ENCODE results near the gene SHC3. TPM values are rescaled to one million over a fixed set of nuclear protein-coding genes. Genes with fewer than 3 reads are reported as not detected.

The SHC3 gene
- total RNA-seq, 1 experiment from 2014 or later, result 1.8 TPM

GRCh38 chr9:89037891-89038290 is 140.7 kb downstream of the SHC3 start:
- Histone ChIP-seq H3K4me2 (ENCODE audit: insufficient read depth, insufficient read length, low read length) (no peak overlapping the region), H2AFZ (ENCODE audit: low read length) (no peak overlapping the region), H3K4ac (ENCODE audit: low read depth, low read length) (no peak overlapping the region), H4K8ac (replicated peaks; ENCODE audit: insufficient read length, low read depth, low read length) (no peak overlapping the region), H3K79me1 (ENCODE audit: insufficient read depth, low read depth, low read length, poor library complexity, severe bottlenecking) (no peaks in the 10 kb centered on the region), H4K5ac (ENCODE audit: insufficient read length, low read depth, low read length) (no peak overlapping the region), H2BK120ac (ENCODE audit: low read depth, low read length, poor library complexity, severe bottlenecking) (no peak overlapping the region), H3K27me3 (ENCODE audit: insufficient read depth, low read length) (no peaks in the 10 kb centered on the region), H2BK20ac (ENCODE audit: low read depth, low read length, poor library complexity, severe bottlenecking) (no peak overlapping the region), H3K9ac (ENCODE audit: extremely low read depth, insufficient read length, low read length) (no peak overlapping the region), H3T11ph (ENCODE audit: low read length) (no peak overlapping the region), H3K56ac (ENCODE audit: insufficient read length, low read depth, low read length) (no peak overlapping the region), H3K23me2 (ENCODE audit: insufficient read length, low read depth, low read length, poor library complexity, severe bottlenecking) (no peaks in the 10 kb centered on the region), H4K20me1 (ENCODE audit: control insufficient read depth, insufficient read depth, insufficient read length) (no peaks in the 10 kb centered on the region), H3K9me3 (ENCODE audit: control insufficient read depth, low read depth, low read length) (no peaks in the 10 kb centered on the region), H3K4me1 (ENCODE audit: insufficient read depth, low read length) (no peaks in the 10 kb centered on the region), H3K27ac (ENCODE audit: insufficient read length, low read depth, low read length) (no peak overlapping the region), H3K79me2 (ENCODE audit: insufficient read depth, low read length) (no peaks in the 10 kb centered on the region), H3K14ac (ENCODE audit: insufficient read depth, low read length) (no peak overlapping the region), H2BK5ac (ENCODE audit: insufficient read length, low read length) (no peak overlapping the region), H2BK15ac (ENCODE audit: low read depth, low read length) (no peak overlapping the region), H2BK12ac (ENCODE audit: insufficient read length, low read depth, low read length) (no peak overlapping the region), H2AK5ac (ENCODE audit: insufficient read length, low read length) (no peak overlapping the region), H3K18ac (ENCODE audit: insufficient read length, low read depth, low read length) (no peak overlapping the region), H3K23ac (ENCODE audit: insufficient read length, low read depth, low read length) (no peak overlapping the region), H4K91ac (ENCODE audit: insufficient read length, low read depth, low read length) (no peak overlapping the region)
- no peak for DNase-seq
- WGBS (ENCODE audit: extremely low coverage, insufficient read length, low lambda C conversion rate), result no CpG with 5 or more reads among the region's 9 CpGs
- H3K36me3 Mint-ChIP-seq (ENCODE audit: insufficient read depth in 1 of 3, low read depth in 3 of 3), result no peaks in the 10 kb centered on the region
- H3K27me3 Mint-ChIP-seq (ENCODE audit: low read depth), result no peaks in the 10 kb centered on the region; the same call in 1 of the 2 replicates
- TF ChIP-seq, protein P1, sequence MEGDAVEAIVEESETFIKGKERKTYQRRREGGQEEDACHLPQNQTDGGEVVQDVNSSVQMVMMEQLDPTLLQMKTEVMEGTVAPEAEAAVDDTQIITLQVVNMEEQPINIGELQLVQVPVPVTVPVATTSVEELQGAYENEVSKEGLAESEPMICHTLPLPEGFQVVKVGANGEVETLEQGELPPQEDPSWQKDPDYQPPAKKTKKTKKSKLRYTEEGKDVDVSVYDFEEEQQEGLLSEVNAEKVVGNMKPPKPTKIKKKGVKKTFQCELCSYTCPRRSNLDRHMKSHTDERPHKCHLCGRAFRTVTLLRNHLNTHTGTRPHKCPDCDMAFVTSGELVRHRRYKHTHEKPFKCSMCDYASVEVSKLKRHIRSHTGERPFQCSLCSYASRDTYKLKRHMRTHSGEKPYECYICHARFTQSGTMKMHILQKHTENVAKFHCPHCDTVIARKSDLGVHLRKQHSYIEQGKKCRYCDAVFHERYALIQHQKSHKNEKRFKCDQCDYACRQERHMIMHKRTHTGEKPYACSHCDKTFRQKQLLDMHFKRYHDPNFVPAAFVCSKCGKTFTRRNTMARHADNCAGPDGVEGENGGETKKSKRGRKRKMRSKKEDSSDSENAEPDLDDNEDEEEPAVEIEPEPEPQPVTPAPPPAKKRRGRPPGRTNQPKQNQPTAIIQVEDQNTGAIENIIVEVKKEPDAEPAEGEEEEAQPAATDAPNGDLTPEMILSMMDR (conservative IDR thresholded peaks at IDR 0.05), result no peak
- no peak overlapping the region for H3K4me3 Mint-ChIP-seq
- H3K4me1 Mint-ChIP-seq, result no peaks in the 10 kb centered on the region
- H3K27ac Mint-ChIP-seq, result no peak overlapping the region
- H3K9me3 Mint-ChIP-seq, result no peaks in the 10 kb centered on the region

Measured in H9 (cell line).